Gastroesophageal sphincter (tissue), 3 donors: ENCODE data around the gene TNFRSF8.

Experiments used
- CTCF ChIP-seq, 4 experiments: fragments of 200-600 bp in 2 of 4; fragments of 450-650 bp in 2 of 4; sonication (generic) in 1 of 4; IDR thresholded peaks; one replicate each; pipeline ENCODE4 v1.5.1; 2017 to 2019; ENCODE audit warnings: antibody characterized with exemption in 4 of 4, mild to moderate bottlenecking in 2 of 4, moderate library complexity in 2 of 4
- POLR2A ChIP-seq, 2 donors: fragments of 450-650 bp; IDR thresholded peaks; one replicate each; pipeline ENCODE4 v1.6.1; 2017; ENCODE audit warnings: antibody characterized with exemption in 2 of 2, mild to moderate bottlenecking in 2 of 2, moderate library complexity in 1 of 2
- POLR2AphosphoS5 ChIP-seq: sonication (generic); formaldehyde crosslinking; IDR thresholded peaks from one replicate; pipeline ENCODE4 v1.6.1; 2017; ENCODE audit warnings: antibody characterized with exemption

DNA sequence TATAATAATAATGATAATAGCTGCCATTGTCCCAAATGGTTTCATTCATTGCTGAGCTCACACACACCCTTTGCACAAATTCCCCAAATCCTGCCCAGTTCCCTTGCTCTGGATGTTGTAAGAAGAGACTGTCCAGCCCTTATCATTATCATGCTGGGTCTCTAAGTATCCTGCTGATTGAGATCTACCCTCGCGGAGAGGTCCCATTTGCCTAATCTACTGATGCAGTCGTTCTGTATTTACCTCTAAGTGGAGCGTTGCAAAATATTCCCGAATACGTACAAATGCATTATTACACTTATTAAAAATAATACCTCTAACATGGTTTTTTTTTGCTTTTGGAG, 51.2 kb downstream of the TNFRSF8 start:
- TF ChIP-seq CTCF (IDR thresholded peaks at IDR 0.05) (no peak), POLR2A (IDR thresholded peaks at IDR 0.05) (no peak), POLR2AphosphoS5 (no peak)
